NCI-H2107 (cell line): Measurements from ENCODE around the gene AGAP1.

Experiments
- DNase-seq: peaks from one replicate; lab custom pipeline; 2025; lab: John Stamatoyannopoulos, UW

Gene AGAP1

DNA sequence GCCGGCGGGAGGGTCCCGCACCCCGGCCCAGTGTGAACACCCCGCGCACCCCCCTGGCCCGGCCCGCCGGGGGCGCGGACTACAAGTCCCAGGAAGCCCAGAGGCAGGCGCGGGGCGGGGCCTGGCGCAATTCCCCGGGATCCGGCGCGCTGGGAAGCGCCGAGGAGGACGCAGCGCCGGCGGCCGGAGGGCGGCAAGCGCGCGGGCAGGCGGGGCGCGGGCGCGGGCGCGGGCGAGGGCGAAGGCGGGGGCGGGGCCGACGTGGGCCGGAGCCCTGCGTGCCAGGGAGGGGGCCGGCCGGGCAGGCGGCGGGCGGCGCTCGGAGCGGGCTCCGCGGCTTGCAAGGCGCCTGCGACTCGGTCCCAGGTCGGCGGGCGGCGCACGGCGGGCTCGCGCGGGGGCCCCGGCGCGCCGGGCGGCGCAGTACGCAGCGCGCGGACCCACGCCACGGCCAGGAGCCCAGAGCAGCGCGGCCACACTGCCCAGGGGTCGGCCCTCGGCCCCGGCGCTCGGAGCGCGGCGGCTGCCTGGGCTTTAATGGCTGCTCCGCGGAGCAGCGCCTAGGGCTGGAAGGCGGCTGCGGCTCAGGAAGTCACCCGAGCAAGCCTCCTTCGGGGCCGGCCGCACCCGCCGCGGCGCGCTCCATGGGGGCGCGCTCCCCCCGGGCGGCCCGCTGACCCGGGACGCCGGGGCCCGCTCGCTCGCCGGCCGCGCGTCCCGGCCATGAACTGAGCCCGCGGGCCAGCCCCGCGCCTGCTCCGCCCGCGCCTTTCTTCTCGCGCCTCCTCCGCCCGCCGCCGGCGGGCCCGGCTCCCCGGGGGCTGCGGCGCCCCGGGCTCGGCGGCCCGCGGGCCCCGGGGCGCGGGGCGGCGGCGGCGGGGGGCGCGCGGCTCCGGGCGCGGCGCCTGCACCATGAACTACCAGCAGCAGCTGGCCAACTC lies at the start of gene AGAP1:
Gene AGAP1 (plus strand): TSS at position 269 of the 941 bp plus-strand sequence.
- peak; percentile 73 for DNase-seq

DNA sequence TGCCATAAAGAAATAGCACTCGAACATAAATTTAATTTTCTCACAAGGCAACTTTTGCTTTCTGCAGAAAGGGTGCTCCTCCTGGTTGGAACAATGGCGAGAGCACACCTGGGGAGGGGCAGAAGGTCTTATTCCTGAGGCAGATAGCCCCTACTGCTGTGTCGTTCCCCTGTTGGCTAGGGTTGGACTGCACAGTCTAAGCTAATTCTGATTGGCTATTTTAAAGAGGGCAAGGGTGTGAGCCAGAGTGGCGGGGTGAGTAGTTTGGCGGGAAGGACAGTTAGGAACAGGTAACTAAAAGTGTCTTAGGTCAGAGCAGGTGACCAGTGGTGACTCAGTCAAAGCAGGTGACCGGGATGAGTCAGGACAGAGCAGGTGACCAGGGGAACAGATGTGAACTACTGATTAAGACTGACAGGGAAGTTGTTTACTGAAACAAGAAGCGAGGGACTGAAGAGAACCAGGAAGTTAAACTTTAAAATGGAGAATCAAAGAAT lies 49.7 kb upstream of the AGAP1 start:
- DNase-seq: no peak

DNA sequence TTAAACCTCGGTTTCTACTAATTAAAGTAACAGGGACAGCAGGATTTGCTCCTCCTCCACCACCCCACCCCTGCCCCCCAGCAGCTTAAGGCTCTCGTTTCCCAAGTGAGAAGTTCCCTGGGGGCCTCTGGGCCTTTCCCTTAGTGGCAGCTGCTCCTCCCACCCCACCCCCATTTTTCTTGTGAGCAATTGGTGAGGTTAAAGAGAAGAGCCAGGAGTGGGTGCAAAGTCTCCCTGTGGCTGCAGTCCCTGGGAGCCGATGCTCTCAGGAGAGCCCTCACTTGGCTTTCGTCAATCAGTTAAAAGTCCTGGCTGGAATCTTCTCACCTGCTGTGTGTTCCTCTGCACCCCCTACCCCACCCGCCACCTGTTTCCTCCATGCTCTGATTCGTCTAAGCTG lies 48.7 kb upstream of the AGAP1 start:
- no peak for DNase-seq

DNA sequence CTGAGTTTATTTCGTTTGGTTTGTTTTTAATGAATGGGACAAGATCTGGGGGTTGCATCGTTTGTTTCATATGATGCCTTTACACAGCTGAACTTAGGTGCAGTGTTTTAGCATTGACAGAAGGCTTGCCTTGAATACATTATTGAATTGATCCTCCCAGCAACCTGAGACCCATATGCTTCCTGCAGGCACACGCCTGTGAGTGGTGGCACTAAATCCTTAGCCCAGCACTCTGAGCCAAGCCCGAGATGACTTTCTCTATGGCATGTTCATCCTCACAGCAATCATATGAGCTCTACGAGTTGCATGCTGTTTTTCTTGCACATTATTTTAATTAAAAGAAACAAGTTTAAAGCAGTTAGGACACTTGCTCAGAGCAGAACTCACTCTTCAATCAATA lies 47.8 kb upstream of the AGAP1 start:
- DNase-seq: no peak

DNA sequence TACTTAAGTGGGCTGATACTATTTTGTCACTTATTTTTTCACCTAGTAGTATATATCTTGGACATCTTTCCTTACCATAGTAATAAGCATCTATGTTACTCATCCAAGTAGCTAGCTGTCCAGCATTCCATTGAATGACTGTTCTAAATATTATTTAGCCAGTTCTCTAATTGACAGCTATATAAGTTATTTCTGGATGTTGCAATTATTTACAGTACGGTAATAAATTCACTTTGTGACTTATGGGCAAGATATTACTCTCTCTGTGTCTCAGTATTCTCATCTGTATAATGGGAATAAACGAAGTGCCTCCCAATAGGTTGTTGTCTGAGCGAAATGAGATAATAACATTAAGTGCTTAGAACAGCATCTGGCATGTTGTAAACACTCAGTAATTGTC lies 46.6 kb upstream of the AGAP1 start:
- no peak for DNase-seq

DNA sequence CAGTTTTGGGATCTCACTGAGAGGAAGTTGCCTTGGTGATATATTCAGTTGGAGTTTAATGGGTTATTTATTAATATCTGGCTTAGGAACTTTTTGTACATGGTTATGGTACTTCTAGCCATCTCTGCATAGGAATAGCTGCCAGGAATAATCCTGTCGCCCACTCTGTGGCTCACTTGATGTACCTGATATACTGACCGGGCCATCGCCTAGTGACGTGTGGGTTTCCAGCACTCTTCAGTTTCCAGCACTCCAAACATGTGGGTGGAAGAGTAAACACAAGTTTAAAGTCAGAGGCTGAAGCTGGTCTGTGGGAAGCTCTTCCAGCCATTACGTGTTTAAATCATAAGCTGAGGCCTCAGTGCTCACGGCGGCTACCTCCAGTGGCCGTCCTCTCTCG lies 44.3 kb upstream of the AGAP1 start:
- DNase-seq: no peak

DNA sequence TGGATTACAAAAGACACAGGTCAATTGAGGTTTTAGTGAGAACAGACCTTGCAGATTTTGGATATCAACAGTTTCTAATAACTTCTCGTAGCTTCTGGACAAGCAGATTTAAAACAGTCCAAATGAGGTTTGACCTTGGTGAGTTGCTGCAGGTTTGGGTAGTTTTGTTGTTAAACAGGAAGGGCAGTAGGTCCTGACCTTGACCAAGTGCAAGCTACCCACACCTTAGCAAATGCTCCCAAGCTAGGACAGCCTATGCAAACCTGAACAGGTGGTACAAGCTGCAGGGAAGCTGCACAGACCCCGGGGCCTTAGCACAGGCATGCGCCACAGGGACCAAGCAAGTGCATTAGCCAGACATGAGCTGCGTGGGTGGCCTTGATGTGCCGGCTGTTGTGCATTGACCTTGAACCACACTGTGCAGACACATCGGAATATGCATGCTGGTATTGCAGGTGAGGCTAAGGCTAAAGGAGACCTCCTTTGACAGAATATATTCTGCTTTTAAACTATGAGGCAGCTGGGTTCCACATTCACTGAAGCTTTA lies 40.2 kb upstream of the AGAP1 start:
- no peak for DNase-seq

DNA sequence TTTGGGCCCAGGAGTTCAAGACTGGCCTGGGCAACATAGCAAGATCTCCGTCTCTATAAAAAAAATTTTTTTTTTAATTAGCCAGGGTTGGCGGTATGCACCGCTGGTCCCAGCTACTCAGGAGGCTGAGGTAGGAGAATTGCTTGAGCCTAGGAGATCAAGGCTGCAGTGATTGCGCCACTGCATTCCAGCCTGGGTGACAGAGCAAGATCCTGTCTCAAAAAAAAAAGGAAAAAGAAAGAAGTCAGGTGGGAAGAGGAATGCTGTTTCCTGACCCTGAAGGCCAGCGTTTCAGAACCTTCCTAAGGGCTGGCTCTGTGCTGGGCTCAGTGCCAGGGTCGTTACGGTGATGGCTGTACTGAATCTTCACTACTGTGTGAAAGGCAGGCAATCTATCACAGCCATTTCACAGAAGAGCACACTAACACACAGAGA lies 35.0 kb upstream of the AGAP1 start:
- no peak for DNase-seq

DNA sequence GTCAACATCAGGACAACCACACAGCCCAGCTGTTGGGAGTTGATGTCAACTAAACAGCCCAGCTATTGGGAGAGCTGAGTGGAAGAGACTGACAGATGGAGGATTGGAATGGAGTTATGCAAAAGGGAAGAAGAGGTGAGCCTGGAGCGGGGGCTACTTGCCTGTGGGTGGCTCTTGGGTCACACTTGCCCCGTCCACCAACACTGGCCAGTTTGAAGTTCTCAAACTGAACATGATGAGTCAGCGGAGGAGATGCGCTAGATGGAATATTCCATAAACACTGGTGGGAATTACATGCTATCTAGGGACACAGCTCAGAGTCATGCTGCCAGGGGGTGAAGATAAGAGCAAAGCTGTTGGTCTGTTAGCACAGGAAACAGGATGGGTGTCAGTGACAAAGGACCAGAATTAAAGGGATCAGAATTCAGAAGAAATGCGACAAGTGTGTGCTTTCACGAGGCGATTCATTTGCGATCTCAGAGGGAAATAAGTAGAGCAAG lies 33.2 kb upstream of the AGAP1 start:
- no peak for DNase-seq

DNA sequence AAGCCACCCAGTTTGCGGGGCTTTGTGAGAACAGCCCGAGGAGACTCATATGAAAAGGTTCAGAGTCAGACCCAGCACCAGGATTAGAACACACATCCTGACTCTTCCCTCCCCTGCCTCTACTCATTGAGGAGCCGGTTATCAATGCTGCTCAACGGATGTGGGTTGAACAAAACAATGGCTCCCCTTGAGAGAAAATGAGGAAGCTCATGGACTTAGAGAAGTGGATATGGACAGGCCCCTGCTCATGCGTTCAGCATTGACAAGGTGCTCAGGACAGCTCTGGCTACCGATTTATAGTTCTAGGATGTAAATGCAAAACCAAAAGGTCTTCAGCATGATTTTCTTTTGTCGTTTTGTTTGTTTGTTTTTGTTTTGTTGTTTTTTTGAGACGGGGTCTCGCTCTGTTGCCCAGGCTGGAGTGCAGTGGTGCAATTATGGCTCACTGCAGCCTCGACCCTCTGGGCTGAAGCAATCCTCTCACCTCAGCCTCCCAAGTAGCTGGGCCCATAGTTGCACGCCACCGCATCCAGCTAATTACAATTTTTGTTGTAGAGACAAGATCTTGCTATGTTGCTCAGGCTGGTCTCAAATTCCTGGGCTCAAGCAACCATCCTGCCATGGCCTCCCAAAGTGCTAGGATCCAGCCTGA lies 32.0 kb upstream of the AGAP1 start:
- DNase-seq: no peak

DNA sequence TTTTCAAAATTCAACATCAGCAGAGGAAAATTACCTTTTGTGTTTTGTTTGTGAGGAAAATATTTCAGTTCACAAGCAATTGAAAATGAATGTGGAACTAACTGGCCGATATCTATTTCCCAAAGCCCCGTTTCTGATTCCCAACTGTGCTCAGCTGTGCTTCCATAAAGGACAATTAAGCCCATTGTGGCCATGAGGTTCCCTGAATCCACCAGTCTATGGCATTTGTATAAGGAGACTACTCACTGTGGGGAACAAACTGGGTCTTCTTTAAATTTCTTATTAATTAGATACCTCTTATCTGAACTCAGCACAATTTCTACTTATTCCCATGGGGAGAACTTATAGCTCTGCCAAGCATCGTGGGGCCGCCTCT lies 31.4 kb upstream of the AGAP1 start:
- DNase-seq: no peak

DNA sequence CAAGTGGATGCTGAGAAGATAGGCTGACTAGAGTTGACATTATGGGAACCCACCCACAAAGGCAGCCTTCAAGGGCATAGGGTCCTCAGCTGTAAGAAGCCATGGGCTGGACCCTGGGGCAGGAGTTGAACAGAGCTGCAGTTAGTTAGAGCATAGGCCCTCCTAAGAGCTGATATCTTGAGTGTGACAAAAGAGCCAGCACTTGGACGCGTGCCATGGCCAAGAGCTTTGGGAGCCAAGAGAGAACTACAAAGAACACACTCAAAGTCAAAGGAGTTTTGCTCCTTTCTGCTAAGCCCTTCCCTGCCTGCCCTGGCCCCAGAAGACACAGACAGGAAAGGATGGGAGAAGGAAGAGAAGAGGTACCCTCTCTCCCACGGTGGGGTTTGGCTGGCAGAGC lies 29.9 kb upstream of the AGAP1 start:
- DNase-seq: no peak

DNA sequence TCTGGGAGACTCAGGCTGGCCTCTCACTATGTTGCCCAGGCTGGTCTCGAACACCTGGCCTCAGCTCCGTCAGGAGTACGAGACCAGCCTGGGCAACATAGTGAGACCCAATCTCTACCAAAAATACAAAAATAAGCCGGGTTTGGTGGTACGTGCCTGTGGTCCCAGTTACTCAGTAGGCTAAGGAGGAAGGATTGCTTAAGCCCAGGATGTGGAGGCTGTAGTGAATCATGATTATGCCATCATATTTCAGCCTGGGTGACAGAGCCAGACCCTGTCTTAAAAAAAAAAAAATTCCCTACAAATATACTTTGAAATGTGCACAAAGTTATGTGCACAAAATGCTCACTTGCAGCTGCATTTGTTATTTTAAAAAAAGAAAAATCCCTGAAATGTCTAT lies 26.3 kb upstream of the AGAP1 start:
- no peak for DNase-seq

DNA sequence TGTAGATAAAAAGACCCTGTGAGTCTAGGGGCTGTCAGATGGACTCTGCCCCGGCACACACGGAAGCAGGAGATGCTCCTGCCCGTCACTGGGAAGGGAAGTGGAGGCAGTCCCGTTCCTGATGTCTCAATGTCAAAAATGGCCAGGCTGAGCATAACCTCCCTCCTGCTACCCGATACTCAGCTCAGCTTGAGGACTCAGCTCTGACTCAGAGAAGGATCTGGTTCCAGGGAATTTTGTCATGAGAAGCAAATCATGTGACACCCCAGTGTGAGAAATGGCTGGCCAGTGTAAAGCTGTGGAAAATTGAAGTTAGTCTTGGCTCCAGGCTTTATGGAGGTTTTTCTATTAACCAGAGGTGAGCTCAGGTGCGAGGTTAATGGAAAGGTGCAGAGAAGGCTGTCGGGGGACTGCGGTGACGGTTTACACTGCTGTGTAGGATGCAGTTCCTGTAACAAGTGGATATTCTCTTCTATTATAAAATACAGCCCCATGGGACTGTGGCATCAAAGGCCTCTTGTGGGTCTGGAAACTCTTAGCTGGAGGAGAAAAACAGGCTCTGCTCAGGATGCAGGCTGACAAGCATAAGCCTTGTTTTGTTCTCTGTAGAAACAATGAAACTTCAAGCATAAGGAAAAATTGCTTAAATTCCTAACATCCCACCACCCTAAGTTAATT lies 24.7 kb upstream of the AGAP1 start:
- DNase-seq: peak; percentile 68

DNA sequence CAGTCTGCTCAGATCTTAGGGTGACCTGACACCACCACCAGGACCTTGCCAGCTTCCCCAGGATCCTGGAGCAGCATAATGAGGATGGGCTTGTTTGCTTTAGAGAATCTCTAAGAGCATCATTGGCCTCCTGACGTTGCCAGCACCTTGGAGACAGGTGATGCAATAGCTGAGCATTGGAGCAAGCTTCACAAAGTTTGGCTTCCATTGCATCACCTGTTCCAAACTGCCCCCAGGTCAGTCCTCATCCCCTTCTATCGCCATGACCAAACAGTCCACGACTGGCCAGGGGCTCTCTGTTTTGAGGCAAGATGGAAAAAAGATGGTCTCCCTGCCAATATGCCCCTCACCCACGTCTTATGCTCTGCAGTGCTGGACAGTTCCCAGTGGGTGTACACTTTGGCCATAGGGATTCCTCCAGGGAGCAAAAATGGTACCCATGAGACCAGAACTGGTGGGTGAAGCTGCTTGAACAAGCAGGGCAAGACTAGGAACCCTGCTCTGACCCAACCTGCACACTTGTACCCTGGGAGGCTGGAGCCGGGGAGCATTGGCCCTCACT lies 22.6 kb upstream of the AGAP1 start:
- DNase-seq: no peak

DNA sequence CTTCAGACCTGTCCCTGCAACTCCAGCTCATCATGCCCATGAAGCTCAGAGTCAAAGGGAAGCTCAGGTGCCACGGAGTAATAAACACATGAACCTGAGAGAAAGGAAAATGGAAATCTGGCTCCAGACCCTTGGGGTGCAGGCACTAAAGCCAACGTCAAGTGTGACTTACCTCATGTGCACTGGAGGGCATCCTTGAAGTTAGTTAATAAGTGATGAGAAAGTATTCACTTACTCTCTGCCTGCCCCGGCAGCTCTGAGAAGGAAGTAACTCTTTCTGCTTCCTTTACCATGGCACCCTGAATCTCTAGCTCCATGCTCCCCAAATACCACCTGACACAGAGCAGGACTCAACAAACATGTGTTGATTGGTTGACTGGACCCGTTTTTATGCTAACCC lies 21.4 kb upstream of the AGAP1 start:
- no peak for DNase-seq

DNA sequence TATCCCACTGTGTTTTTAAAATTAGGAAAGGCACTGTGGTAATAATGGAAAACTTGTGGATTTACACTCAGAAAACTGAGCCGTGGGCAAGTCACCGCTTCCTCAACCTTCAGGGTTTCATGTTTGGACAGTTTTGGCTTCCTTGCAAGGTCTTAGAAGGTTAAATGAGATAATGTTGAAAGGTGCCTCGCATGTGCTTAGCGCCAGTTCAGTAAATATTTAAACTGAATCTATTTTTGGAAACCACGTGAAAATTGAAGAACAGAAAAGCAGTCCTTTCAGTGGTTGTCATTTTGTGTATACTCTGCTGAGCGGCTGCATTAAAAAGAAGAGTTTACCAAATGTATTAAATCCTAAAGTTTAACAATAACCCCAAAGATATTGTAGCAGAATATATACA lies 15.2 kb upstream of the AGAP1 start:
- no peak for DNase-seq

DNA sequence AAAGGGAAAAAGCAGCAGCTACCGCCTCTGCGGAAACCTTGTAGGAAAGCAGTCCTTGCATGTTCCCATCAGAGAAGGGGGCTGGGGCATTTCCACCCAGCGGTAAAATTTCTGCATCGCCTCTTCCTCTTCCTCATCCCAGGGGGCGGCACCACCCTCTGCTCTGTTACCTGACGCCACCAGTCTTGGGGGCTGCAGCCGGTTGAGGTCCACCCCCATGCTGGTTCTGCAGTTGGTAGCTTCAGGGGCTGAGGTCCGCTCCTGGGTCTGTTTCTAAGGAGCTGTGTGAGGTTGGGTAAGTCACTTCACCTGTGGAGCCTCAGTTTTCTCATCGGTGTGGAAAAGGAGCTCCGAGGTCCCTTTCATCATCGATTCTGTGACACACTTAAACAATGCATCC lies 14.2 kb upstream of the AGAP1 start:
- DNase-seq: no peak

DNA sequence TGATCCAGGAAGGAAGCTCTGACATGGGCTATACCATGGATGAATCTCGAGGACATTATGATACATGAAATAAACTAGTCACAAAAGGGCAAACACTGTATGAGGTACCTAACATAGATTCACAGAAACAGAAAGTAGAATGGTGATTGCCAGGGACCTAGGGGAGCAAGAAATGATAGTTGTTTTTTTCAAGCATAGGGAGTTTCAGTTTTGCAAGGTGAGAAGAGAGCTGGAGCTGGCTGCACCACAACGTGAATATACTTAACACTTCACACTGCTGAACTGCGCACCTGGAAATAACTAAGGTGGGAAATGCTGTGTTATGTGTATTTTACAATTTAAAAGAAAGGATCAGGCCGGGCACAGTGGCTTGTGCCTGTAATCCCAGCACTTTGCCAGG lies 13.2 kb upstream of the AGAP1 start:
- no peak for DNase-seq

DNA sequence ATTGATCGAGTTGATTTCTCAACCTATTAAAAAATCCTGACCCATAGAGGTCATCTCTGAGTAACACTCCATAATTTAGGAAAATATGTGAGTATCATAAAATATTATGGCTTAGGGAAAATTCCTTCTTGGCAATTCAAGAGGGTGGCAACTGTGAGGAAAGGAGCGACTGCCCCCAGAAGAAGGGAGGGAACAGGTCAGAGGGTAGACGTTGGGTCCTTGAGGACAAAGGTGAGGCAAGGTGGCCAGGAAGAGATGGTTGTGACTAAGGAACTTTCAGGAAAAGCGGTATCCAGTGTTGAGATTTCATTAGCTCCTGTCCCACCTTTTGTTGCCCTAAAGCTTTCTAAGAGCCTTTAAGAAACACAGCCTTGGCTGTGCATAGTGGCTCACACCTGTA lies 10.5 kb upstream of the AGAP1 start:
- DNase-seq: no peak

DNA sequence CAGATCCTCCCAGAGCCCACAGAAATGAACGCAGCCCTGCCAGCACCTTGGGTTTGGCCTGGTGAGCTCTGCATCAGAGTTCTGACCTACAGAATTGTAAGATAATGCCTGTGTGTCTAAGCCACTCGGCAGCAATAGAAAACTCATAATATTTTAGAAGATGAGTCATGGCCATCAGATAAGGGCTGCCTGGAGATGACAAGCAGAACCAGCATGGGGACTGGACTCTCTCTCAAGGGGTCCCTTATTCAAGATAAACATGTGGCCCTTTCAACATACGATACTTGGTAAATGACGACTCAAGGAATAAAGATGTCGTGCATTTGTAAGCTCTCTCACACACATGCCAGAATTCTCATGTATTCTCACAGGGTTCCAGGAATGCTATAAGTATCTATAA lies 8.5 kb upstream of the AGAP1 start:
- DNase-seq: no peak

DNA sequence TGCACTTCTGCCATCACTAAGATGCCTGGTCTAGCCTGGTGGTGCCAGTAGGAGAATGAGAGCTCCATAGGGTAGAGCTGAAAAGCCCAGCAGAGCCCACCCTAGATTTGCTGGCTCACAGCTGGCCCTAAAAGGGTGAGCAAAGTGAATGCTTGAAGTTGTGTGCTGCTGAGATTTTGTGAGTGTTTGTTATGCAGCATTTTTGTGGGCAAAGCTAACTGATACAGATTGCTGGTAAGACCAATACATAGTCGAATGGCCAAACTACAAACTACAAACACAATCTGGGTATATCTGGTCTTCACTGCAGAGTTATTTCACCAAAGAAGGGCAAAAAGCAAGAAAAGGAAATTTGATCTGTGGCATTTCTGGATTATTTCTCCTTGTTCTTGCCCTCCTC lies 7.1 kb upstream of the AGAP1 start:
- no peak for DNase-seq
